GM12864 (cell line): ENCODE measurements around the gene LGR6.

Experiments used
- DNase-seq: peaks from one replicate; pipeline ENCODE4 v3.0.0-alpha.2; 2011; ENCODE audit warnings: low read depth
- H3K4me3 ChIP-seq: 2 replicates; pipeline ENCODE4 v1.5.1; 2011; ENCODE audit warnings: mild to moderate bottlenecking, low read depth, low read length, control low read depth
- TF ChIP-seq, protein P1 (sequence below): IDR thresholded peaks from 2 replicates; pipeline ENCODE4 v1.5.1; 2011; ENCODE audit warnings: low read depth, mild to moderate bottlenecking, moderate library complexity, low read length, control low read depth, inconsistent platforms; ENCODE audit errors: missing control alignments

The LGR6 gene

DNA sequence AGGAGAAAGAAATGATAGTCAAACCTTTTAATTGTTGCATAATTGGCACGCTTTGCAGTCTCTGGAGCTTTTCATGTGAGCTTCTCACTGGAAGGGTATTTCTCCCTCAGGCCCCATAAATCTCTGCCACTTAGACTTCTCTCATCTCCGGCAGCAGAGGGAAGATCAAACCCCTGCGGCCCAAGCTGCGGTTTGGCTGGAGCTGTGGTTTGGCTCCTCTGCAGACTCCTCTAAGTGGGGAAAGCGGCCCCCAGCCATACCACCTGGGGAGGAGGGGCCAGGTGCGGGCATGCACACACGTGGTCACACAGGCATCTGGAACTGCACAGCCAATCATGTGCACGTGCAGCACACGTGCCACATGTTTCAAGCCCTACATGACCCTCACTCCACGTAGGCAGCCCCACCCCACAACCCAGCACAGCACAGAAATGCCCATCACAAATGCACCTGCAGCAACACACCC is 89.8 kb downstream of the LGR6 start:
- no peak for DNase-seq
- TF ChIP-seq, protein P1, sequence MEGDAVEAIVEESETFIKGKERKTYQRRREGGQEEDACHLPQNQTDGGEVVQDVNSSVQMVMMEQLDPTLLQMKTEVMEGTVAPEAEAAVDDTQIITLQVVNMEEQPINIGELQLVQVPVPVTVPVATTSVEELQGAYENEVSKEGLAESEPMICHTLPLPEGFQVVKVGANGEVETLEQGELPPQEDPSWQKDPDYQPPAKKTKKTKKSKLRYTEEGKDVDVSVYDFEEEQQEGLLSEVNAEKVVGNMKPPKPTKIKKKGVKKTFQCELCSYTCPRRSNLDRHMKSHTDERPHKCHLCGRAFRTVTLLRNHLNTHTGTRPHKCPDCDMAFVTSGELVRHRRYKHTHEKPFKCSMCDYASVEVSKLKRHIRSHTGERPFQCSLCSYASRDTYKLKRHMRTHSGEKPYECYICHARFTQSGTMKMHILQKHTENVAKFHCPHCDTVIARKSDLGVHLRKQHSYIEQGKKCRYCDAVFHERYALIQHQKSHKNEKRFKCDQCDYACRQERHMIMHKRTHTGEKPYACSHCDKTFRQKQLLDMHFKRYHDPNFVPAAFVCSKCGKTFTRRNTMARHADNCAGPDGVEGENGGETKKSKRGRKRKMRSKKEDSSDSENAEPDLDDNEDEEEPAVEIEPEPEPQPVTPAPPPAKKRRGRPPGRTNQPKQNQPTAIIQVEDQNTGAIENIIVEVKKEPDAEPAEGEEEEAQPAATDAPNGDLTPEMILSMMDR: no peak
- H3K4me3 ChIP-seq: no peak overlapping the region

DNA sequence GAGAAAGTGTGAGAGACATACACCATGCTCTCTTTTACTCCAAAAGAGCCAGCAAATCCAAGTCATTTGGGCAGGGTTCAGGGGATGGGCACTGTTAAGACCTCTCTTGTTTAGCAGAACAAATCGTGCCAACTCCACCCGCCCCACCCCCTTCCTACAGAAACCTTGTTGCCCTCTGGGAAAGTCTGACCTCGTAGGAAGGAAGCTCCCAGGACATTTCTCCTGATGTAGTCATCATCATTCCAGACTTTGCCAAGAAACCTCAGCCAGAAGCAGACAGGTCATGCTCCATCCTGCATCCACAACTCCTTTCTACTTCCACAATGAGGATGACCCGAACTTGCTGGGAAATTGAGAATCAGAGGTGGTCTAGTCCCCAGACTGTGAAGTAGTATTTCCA is 90.4 kb downstream of the LGR6 start:
- no peak overlapping the region for H3K4me3 ChIP-seq
- TF ChIP-seq, protein P1: no peak
- DNase-seq: no peak

DNA sequence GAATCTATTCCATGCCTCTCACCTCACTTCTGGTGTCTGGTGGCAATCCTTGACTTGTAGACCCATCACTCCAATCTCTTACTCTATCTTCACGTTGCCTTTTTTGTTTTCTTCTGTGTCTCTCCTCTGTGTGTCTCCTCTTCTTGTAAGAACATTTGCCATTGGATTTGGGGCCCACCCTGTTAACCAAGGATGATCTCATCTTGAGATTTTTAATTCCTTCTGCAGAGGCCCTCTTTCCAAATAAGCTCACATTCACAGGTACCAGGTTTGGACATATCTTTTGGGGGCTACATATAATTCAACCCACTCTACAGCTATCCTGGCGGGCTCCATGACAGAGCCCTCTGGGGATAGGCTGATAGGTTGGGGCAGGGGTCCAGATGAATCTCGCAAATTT is 92.3 kb downstream of the LGR6 start:
- DNase-seq: no peak
- H3K4me3 ChIP-seq: no peak overlapping the region
- TF ChIP-seq, protein P1: no peak

DNA sequence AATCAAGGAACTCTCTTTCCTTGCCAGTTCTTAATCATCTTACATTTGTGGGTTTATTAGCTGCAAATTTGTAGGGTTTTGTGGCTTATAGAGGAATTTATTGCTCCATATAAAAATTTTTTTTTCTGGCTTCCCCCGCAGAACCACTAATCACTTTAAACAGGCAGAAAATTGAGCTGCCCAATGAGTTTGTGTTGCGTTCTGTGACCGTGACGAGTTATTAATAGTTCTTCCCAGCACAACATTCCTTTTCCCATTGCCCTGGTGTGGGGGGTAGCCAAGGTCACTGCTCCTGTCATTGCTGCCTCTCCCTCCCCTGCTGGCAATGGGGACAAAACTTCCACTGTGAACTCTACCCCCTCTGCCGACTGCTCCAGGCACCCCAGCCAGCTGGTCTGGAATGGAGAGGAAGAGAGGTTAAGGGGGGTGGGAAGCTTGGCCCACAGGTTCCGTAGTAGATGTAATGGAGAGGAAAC is 93.1 kb downstream of the LGR6 start:
- no peak for DNase-seq
- TF ChIP-seq, protein P1: no peak
- H3K4me3 ChIP-seq: no peak overlapping the region

DNA sequence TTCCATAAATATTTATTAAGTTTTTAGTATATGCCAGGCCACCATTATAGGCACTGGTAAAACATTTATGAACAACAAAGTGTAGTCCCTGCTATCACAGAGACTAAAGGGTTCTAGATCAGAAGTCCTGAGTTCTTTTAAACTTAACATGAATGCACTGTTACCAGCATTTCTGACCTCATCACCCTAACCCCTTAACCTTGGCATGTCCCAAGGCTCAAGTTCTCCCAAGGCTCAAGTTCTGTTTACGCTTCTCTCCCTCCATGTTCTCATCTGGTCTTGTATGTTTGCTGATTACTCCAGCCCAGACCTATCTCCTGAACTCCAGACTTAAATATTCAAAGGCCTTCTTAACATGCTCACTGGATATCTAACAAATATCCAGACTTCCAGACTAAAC is 93.6 kb downstream of the LGR6 start:
- no peak overlapping the region for H3K4me3 ChIP-seq
- no peak for DNase-seq
- TF ChIP-seq, protein P1: no peak

DNA sequence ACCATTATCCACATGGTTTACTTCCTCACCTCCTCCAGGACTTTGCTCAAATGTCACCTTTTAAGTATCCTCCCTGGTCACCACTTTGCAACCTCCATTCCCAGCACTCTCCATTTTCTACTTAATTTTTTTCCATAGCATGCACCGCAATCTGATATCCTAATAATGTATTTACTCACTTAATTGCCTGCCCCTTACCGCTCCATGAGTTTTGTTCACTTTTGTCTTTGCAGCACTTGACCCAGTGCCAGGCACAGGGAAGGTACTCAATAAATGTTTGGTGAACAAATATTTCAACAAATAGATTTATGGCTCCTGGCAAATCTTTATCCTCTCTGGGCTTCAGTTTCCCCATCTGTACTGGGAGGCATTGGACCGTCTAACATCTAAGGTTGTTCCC is 94.6 kb downstream of the LGR6 start:
- TF ChIP-seq, protein P1: no peak
- DNase-seq: no peak
- no peak overlapping the region for H3K4me3 ChIP-seq

DNA sequence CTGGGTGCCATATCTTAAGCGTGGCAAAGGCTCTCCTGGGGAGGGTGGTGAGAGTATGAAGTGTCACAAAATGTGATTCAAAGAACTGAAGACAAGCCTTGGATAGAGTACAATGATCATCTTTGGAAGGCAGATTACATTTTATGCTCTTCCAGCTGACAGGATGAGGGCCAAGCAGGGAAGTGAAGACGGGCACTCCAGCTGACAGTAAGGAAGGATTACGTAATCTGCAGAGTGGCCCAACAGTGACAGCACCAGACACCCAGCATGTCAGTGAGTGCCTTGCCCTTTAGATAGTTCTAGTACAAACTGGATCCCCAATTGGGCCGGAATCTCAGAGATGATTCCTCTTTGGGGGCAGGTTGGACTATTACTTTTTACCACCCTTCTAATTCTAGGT is 95.4 kb downstream of the LGR6 start:
- TF ChIP-seq, protein P1: no peak
- no peak for DNase-seq
- no peak overlapping the region for H3K4me3 ChIP-seq
